Activated CD4-positive, alpha-beta T cell treated with anti-CD3 and anti-CD28 coated beads, Interleukin-2, Interleukin-4, amounts not matched to agents 100 ng/mL and 50 ng/mL, durations not matched to agents 16 hours and 8 hours (primary cell): ENCODE measurements around the gene RABGAP1L.
"Not testable (repeated sequence)": the region's sequence is repeated elsewhere in the genome, so short reads cannot be mapped to it uniquely, and the experiment has no call there.

Experiments used
- DNase-seq: peaks from one replicate; pipeline ENCODE4 v3.0.0-alpha.2; 2020; ENCODE audit warnings: low spot score

Gene RABGAP1L

GRCh38 chr1:174998569-174999215, 839.4 kb downstream of the RABGAP1L start:
- DNase-seq: peak; percentile 64

GRCh38 chr1:174999216-174999935, 840.1 kb downstream of the RABGAP1L start:
- DNase-seq: peak; percentile 98

- DNase-seq: peak; percentile 28
Measured at GRCh38 chr1:174999936-175000696, 840.8 kb downstream of the RABGAP1L start, which contains the start of gene CACYBP. TSS of gene CACYBP (plus strand) at chr1:174999947. CDS start at chr1:175000181, 234 bp downstream.

GRCh38 chr1:175000697-175001187, 841.4 kb downstream of the RABGAP1L start:
- peak; percentile 45 for DNase-seq

- no peak for DNase-seq
Measured at GRCh38 chr1:175002910-175003517, 843.7 kb downstream of the RABGAP1L start.

- no peak for DNase-seq
Measured at GRCh38 chr1:175003521-175003920, 844.2 kb downstream of the RABGAP1L start.

- DNase-seq: no peak
Measured at GRCh38 chr1:175005085-175005783, 845.9 kb downstream of the RABGAP1L start.

- DNase-seq: no peak
Measured at GRCh38 chr1:175009532-175009931, 850.2 kb downstream of the RABGAP1L start.

GRCh38 chr1:175013445-175013844, 854.1 kb downstream of the RABGAP1L start:
- DNase-seq: no peak

- no peak for DNase-seq
Measured at GRCh38 chr1:175015243-175015642, 855.9 kb downstream of the RABGAP1L start.

- DNase-seq: no peak
Measured at GRCh38 chr1:175019524-175019923, 860.2 kb downstream of the RABGAP1L start.

- DNase-seq: peak; percentile 99
Measured at GRCh38 chr1:175023043-175023921, 864.0 kb downstream of the RABGAP1L start, which contains the start of gene MRPS14. TSS of gene MRPS14 (minus strand) at chr1:175023425. CDS start at chr1:175023408, 17 bp downstream.

GRCh38 chr1:175023922-175024242, 864.6 kb downstream of the RABGAP1L start:
- DNase-seq: not testable (repeated sequence)

- DNase-seq: no peak
Measured at GRCh38 chr1:175024773-175025172, 865.5 kb downstream of the RABGAP1L start.

GRCh38 chr1:175033953-175034352, 874.6 kb downstream of the RABGAP1L start:
- DNase-seq: no peak

- DNase-seq: no peak
Measured at GRCh38 chr1:175034775-175035174, 875.5 kb downstream of the RABGAP1L start.

GRCh38 chr1:175035865-175036264, 876.5 kb downstream of the RABGAP1L start:
- no peak for DNase-seq

- no peak for DNase-seq
Measured at GRCh38 chr1:175036476-175036875, 877.2 kb downstream of the RABGAP1L start.

GRCh38 chr1:175037416-175037815, 878.1 kb downstream of the RABGAP1L start:
- DNase-seq: no peak

- no peak for DNase-seq
Measured at GRCh38 chr1:175040324-175040879, 881.1 kb downstream of the RABGAP1L start.
